Glutamatergic neuron (in vitro differentiated cells): ENCODE data around the gene GCLC. TPM values are rescaled to one million over a fixed set of nuclear protein-coding genes. Genes with fewer than 3 reads are reported as not detected.

ENCODE experiments used
- DNase-seq: peaks from one replicate; pipeline ENCODE4 v3.0.0; 2022
- H3K27ac Mint-ChIP-seq: one replicate; pipeline ENCODE4 v1.8.0; 2020; ENCODE audit warnings: mild to moderate bottlenecking, mixed read lengths, inconsistent platforms; ENCODE audit not compliant: unreplicated experiment
- H3K27me3 Mint-ChIP-seq: one replicate; pipeline ENCODE4 v1.8.0; 2020; ENCODE audit warnings: mild to moderate bottlenecking, moderate library complexity, mixed read lengths, inconsistent platforms; ENCODE audit not compliant: unreplicated experiment
- H3K36me3 Mint-ChIP-seq: one replicate; pipeline ENCODE4 v1.8.0; 2020; ENCODE audit warnings: mild to moderate bottlenecking, mixed read lengths, inconsistent platforms; ENCODE audit not compliant: unreplicated experiment
- H3K4me1 Mint-ChIP-seq: one replicate; pipeline ENCODE4 v1.8.0; 2020; ENCODE audit warnings: mild to moderate bottlenecking, low read depth, mixed read lengths, inconsistent platforms; ENCODE audit not compliant: unreplicated experiment
- H3K4me3 Mint-ChIP-seq: one replicate; pipeline ENCODE4 v1.8.0; 2020; ENCODE audit warnings: mild to moderate bottlenecking, mixed read lengths, inconsistent platforms; ENCODE audit not compliant: unreplicated experiment
- H3K9me3 Mint-ChIP-seq: one replicate; pipeline ENCODE4 v1.8.0; 2020; ENCODE audit warnings: mild to moderate bottlenecking, moderate library complexity, mixed read lengths, inconsistent platforms; ENCODE audit not compliant: unreplicated experiment
- CTCF ChIP-seq: fragments of 200-600 bp; sonication (generic); IDR thresholded peaks from one replicate; pipeline ENCODE4 v1.5.0; 2021; ENCODE audit not compliant: partially characterized antibody, unreplicated experiment
- total RNA-seq: library from RNA; stranded (reverse); fragmentation: NEBNext Ultra II Directional; extraction: Animal tissue kit (Norgen Biotek cat#: 25700); gene quantifications from one replicate; pipeline ENCODE4 v1.2.1, GENCODE V29; 2021; ENCODE audit not compliant: unreplicated experiment

GCLC gene
- total RNA-seq, 1 donor from 2014 or later, result 29.1 TPM

- Mint-ChIP-seq H3K27ac (no peak overlapping the region), H3K9me3 (peaks cover 2% of the 10 kb centered on the region), H3K36me3 (no peaks in the 10 kb centered on the region), H3K4me1 (peaks cover 4% of the 10 kb centered on the region), H3K27me3 (no peaks in the 10 kb centered on the region), H3K4me3 (no peak overlapping the region)
- no peak for TF ChIP-seq CTCF
- no peak for DNase-seq
Measured at GRCh38 chr6:53530346-53530745, 14.6 kb downstream of the GCLC start.

- DNase-seq, result peak; percentile 19
- no peak for TF ChIP-seq CTCF
- Mint-ChIP-seq H3K27ac (no peak overlapping the region), H3K36me3 (no peaks in the 10 kb centered on the region), H3K27me3 (no peaks in the 10 kb centered on the region), H3K9me3 (peaks cover 2% of the 10 kb centered on the region), H3K4me3 (no peak overlapping the region), H3K4me1 (peaks cover 5% of the 10 kb centered on the region)
Measured at GRCh38 chr6:53529324-53530036, 15.4 kb downstream of the GCLC start.

GRCh38 chr6:53528107-53528506 lies 16.8 kb downstream of the GCLC start:
- H3K9me3 Mint-ChIP-seq, result peaks cover 2% of the 10 kb centered on the region
- H3K4me1 Mint-ChIP-seq, result peaks cover 5% of the 10 kb centered on the region
- no peak for DNase-seq
- no peak for TF ChIP-seq CTCF
- H3K27me3 Mint-ChIP-seq, result no peaks in the 10 kb centered on the region
- H3K36me3 Mint-ChIP-seq, result no peaks in the 10 kb centered on the region
- no peak overlapping the region for H3K27ac Mint-ChIP-seq
- no peak overlapping the region for H3K4me3 Mint-ChIP-seq

- peaks cover 2% of the 10 kb centered on the region for H3K9me3 Mint-ChIP-seq
- no peak for DNase-seq
Measured at GRCh38 chr6:53527249-53527765, 17.6 kb downstream of the GCLC start.

More at GRCh38 chr6:53527249-53527765, 17.6 kb downstream of the GCLC start:
- peaks cover 5% of the 10 kb centered on the region for H3K4me1 Mint-ChIP-seq
- TF ChIP-seq CTCF, result no peak
- no peak overlapping the region for H3K4me3 Mint-ChIP-seq
- H3K27me3 Mint-ChIP-seq, result no peaks in the 10 kb centered on the region
- no peaks in the 10 kb centered on the region for H3K36me3 Mint-ChIP-seq
- H3K27ac Mint-ChIP-seq, result no peak overlapping the region
